HEK293 (cell line): ENCODE measurements around the gene CHD2.

ENCODE experiments used
- CTCF ChIP-seq: fragments of 450-650 bp; formaldehyde crosslinking; IDR thresholded peaks from 2 replicates; pipeline ENCODE4 v1.5.1; 2016; ENCODE audit warnings: missing biosample characterization, missing genetic modification characterization
- GLI4 ChIP-seq: fragments of 450-650 bp; formaldehyde crosslinking; IDR thresholded peaks from 2 replicates; pipeline ENCODE4 v1.5.1; 2016; ENCODE audit warnings: missing biosample characterization, missing genetic modification characterization
- MYNN ChIP-seq: fragments of 450-650 bp; formaldehyde crosslinking; IDR thresholded peaks from 2 replicates; pipeline ENCODE4 v1.5.1; 2016; ENCODE audit warnings: missing biosample characterization, missing genetic modification characterization, borderline replicate concordance
- RBAK ChIP-seq: fragments of 450-650 bp; formaldehyde crosslinking; IDR thresholded peaks from 2 replicates; pipeline ENCODE4 v1.5.1; 2016; ENCODE audit warnings: missing biosample characterization, missing genetic modification characterization
- ZBTB7A ChIP-seq: fragments of 450-650 bp; formaldehyde crosslinking; IDR thresholded peaks from 2 replicates; pipeline ENCODE4 v1.5.1; 2016; ENCODE audit warnings: low read depth, missing biosample characterization, missing genetic modification characterization
- ZEB2 ChIP-seq: fragments of 450-650 bp; formaldehyde crosslinking; IDR thresholded peaks from 2 replicates; pipeline ENCODE4 v1.5.1; 2016; ENCODE audit warnings: missing biosample characterization, missing genetic modification characterization
- ZNF121 ChIP-seq: fragments of 450-650 bp; formaldehyde crosslinking; IDR thresholded peaks from 2 replicates; pipeline ENCODE4 v1.5.1; 2016; ENCODE audit warnings: missing biosample characterization, missing genetic modification characterization
- ZNF155 ChIP-seq: fragments of 450-650 bp; formaldehyde crosslinking; IDR thresholded peaks from 2 replicates; pipeline ENCODE4 v1.5.1; 2016; ENCODE audit warnings: missing biosample characterization, missing genetic modification characterization
- ZNF223 ChIP-seq: fragments of 450-650 bp; formaldehyde crosslinking; IDR thresholded peaks from 2 replicates; pipeline ENCODE4 v1.5.1; 2016; ENCODE audit warnings: missing biosample characterization, missing genetic modification characterization
- ZNF266 ChIP-seq: fragments of 450-650 bp; formaldehyde crosslinking; IDR thresholded peaks from 2 replicates; pipeline ENCODE4 v1.5.1; 2016; ENCODE audit warnings: missing biosample characterization, missing genetic modification characterization, low read depth
- ZNF776 ChIP-seq: fragments of 450-650 bp; formaldehyde crosslinking; IDR thresholded peaks from 2 replicates; pipeline ENCODE4 v1.5.0; 2017; ENCODE audit warnings: missing biosample characterization, missing genetic modification characterization, borderline replicate concordance
- TF ChIP-seq, protein P1 (sequence below): fragments of 450-650 bp; formaldehyde crosslinking; IDR thresholded peaks from 2 replicates; pipeline ENCODE4 v1.5.1; 2017; ENCODE audit warnings: missing biosample characterization, mild to moderate bottlenecking, missing genetic modification characterization, moderate library complexity
- TF ChIP-seq, protein P2 (sequence below): fragments of 450-650 bp; formaldehyde crosslinking; IDR thresholded peaks from 2 replicates; pipeline ENCODE4 v1.5.1; 2016; ENCODE audit warnings: missing biosample characterization, missing genetic modification characterization, low read depth

GRCh38 chr15:92968926-92969651, 69.0 kb downstream of the CHD2 start:
- TF ChIP-seq ZNF223 (tag by site-specific recombination) (no peak), ZNF121 (tag by site-specific recombination) (no peak), ZBTB7A (tag by site-specific recombination) (no peak), ZNF266 (no peak), ZEB2 (no peak), ZNF776 (tag by site-specific recombination) (no peak), CTCF (tag by site-specific recombination) (no peak), ZNF155 (tag by site-specific recombination) (no peak), GLI4 (tag by site-specific recombination) (no peak), MYNN (tag by site-specific recombination) (no peak), RBAK (tag by site-specific recombination) (no peak)
- TF ChIP-seq, protein P1, sequence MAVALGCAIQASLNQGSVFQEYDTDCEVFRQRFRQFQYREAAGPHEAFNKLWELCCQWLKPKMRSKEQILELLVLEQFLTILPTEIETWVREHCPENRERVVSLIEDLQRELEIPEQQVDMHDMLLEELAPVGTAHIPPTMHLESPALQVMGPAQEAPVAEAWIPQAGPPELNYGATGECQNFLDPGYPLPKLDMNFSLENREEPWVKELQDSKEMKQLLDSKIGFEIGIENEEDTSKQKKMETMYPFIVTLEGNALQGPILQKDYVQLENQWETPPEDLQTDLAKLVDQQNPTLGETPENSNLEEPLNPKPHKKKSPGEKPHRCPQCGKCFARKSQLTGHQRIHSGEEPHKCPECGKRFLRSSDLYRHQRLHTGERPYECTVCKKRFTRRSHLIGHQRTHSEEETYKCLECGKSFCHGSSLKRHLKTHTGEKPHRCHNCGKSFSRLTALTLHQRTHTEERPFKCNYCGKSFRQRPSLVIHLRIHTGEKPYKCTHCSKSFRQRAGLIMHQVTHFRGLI, result no peak
- TF ChIP-seq, protein P2, sequence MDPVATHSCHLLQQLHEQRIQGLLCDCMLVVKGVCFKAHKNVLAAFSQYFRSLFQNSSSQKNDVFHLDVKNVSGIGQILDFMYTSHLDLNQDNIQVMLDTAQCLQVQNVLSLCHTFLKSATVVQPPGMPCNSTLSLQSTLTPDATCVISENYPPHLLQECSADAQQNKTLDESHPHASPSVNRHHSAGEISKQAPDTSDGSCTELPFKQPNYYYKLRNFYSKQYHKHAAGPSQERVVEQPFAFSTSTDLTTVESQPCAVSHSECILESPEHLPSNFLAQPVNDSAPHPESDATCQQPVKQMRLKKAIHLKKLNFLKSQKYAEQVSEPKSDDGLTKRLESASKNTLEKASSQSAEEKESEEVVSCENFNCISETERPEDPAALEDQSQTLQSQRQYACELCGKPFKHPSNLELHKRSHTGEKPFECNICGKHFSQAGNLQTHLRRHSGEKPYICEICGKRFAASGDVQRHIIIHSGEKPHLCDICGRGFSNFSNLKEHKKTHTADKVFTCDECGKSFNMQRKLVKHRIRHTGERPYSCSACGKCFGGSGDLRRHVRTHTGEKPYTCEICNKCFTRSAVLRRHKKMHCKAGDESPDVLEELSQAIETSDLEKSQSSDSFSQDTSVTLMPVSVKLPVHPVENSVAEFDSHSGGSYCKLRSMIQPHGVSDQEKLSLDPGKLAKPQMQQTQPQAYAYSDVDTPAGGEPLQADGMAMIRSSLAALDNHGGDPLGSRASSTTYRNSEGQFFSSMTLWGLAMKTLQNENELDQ (tag by site-specific recombination), result no peak
